HepG2 (cell line): ENCODE data around the gene SRSF10. TPM values are rescaled to one million over a fixed set of nuclear protein-coding genes. Genes with fewer than 3 reads are reported as not detected.

ENCODE experiments used
- JARID2 ChIP-seq: sonication (generic); formaldehyde crosslinking; IDR thresholded peaks from 2 replicates; pipeline ENCODE4 v1.8.1; 2023; ENCODE audit warnings: missing genetic modification reagents, inconsistent platforms; ENCODE audit not compliant: insufficient replicate concordance
- KAT2B ChIP-seq: fragments of 150-350 bp; IDR thresholded peaks from 2 replicates; pipeline ENCODE4 v1.6.1; 2014; ENCODE audit warnings: low read depth, low read length, borderline replicate concordance
- KDM5B ChIP-seq: sonication (generic); formaldehyde crosslinking; IDR thresholded peaks from 2 replicates; pipeline ENCODE4 v1.4.0; 2020; ENCODE audit warnings: missing genetic modification reagents, mild to moderate bottlenecking, borderline replicate concordance
- MTA1 ChIP-seq: sonication (generic); formaldehyde crosslinking; IDR thresholded peaks from 2 replicates; pipeline ENCODE4 v1.4.0; 2020; ENCODE audit warnings: missing genetic modification reagents, mild to moderate bottlenecking, borderline replicate concordance
- MTF2 ChIP-seq: sonication (generic); formaldehyde crosslinking; IDR thresholded peaks from 2 replicates; pipeline ENCODE4 v1.5.0; 2020; ENCODE audit warnings: missing genetic modification reagents, borderline replicate concordance
- NCOA2 ChIP-seq: sonication (generic); formaldehyde crosslinking; IDR thresholded peaks from 2 replicates; pipeline ENCODE4 v1.8.0; 2022; ENCODE audit warnings: inconsistent platforms
- NRL ChIP-seq: sonication (generic); formaldehyde crosslinking; IDR thresholded peaks from 2 replicates; pipeline ENCODE4 v1.5.0; 2020; ENCODE audit warnings: missing genetic modification reagents, mild to moderate bottlenecking, moderate library complexity, borderline replicate concordance
- SRY ChIP-seq: sonication (generic); formaldehyde crosslinking; IDR thresholded peaks from 2 replicates; pipeline ENCODE4 v1.8.0; 2022; ENCODE audit warnings: mild to moderate bottlenecking, missing genetic modification reagents
- TAF1 ChIP-seq: sonication (generic); formaldehyde crosslinking; IDR thresholded peaks from 2 replicates; pipeline ENCODE4 v1.4.0; 2020; ENCODE audit warnings: missing genetic modification reagents
- TCF12 ChIP-seq, 2 experiments: fragments of 450-650 bp in 1 of 2; sonication (generic) in 1 of 2; formaldehyde crosslinking in 1 of 2; IDR thresholded peaks; 2 replicates each; pipeline versions ENCODE4 v1.6.1 to v1.8.0; 2017 to 2022; ENCODE audit warnings: antibody characterized with exemption in 1 of 2, mild to moderate bottlenecking in 1 of 2, missing genetic modification reagents in 1 of 2, moderate library complexity in 1 of 2
- ZNF138 ChIP-seq: sonication (generic); formaldehyde crosslinking; IDR thresholded peaks from 2 replicates; pipeline ENCODE4 v1.5.0; 2020; ENCODE audit warnings: mild to moderate bottlenecking, low read depth, missing genetic modification reagents
- ZNF17 ChIP-seq: sonication (generic); formaldehyde crosslinking; IDR thresholded peaks from 2 replicates; pipeline ENCODE4 v1.5.0; 2020; ENCODE audit warnings: mild to moderate bottlenecking, missing genetic modification reagents
- ZNF335 ChIP-seq: sonication (generic); formaldehyde crosslinking; IDR thresholded peaks from 2 replicates; pipeline ENCODE4 v1.4.0; 2020; ENCODE audit warnings: missing genetic modification reagents
- ZNF747 ChIP-seq: sonication (generic); formaldehyde crosslinking; IDR thresholded peaks from 2 replicates; pipeline ENCODE4 v1.8.1; 2023; ENCODE audit warnings: missing genetic modification reagents, mild to moderate bottlenecking, borderline replicate concordance
- polyA plus RNA-seq, 8 experiments: library from polyadenylated mRNA; depleted of rRNA in 3 of 8; stranded (reverse) in 7 of 8; unstranded in 1 of 8; fragments of >200 nt; fragmentation: Illumina TruSeq in 4 of 8; extraction: Trizol in 4 of 8; gene quantifications; 2 replicates each; pipeline versions ENCODE4 v1.2.1 to v1.2.3, GENCODE V29; 2011 to 2016; ENCODE audit warnings: low read depth in 4 of 8, missing spikeins in 1 of 8, mixed read lengths in 1 of 8; ENCODE audit not compliant: insufficient read depth in 1 of 8
- total RNA-seq, 5 experiments: library from RNA; depleted of rRNA; stranded (reverse); fragments of >200 nt; fragmentation: Illumina TruSeq; extraction: Trizol; gene quantifications; 2 replicates each; pipeline ENCODE4 v1.2.3, GENCODE V29; 2016; ENCODE audit warnings: low read depth in 1 of 5
- TF ChIP-seq, protein P1 (sequence below): sonication (generic); formaldehyde crosslinking; IDR thresholded peaks from 2 replicates; pipeline ENCODE4 v1.5.0; 2020; ENCODE audit warnings: mild to moderate bottlenecking, missing genetic modification reagents, moderate library complexity
- TF ChIP-seq, protein P2 (sequence below): sonication (generic); formaldehyde crosslinking; IDR thresholded peaks from 2 replicates; pipeline ENCODE4 v1.4.0; 2020; ENCODE audit warnings: missing genetic modification reagents
- TF ChIP-seq, protein P3 (sequence below): sonication (generic); formaldehyde crosslinking; IDR thresholded peaks from 2 replicates; pipeline ENCODE4 v1.8.1; 2022; ENCODE audit warnings: low read depth, mild to moderate bottlenecking, missing genetic modification reagents

The SRSF10 gene
- total and polyA plus RNA-seq, 2 of the 13 experiments (the other 11 are each of a cell fraction or from before 2014, with no cell fraction given) = 126 to 186 TPM

DNA sequence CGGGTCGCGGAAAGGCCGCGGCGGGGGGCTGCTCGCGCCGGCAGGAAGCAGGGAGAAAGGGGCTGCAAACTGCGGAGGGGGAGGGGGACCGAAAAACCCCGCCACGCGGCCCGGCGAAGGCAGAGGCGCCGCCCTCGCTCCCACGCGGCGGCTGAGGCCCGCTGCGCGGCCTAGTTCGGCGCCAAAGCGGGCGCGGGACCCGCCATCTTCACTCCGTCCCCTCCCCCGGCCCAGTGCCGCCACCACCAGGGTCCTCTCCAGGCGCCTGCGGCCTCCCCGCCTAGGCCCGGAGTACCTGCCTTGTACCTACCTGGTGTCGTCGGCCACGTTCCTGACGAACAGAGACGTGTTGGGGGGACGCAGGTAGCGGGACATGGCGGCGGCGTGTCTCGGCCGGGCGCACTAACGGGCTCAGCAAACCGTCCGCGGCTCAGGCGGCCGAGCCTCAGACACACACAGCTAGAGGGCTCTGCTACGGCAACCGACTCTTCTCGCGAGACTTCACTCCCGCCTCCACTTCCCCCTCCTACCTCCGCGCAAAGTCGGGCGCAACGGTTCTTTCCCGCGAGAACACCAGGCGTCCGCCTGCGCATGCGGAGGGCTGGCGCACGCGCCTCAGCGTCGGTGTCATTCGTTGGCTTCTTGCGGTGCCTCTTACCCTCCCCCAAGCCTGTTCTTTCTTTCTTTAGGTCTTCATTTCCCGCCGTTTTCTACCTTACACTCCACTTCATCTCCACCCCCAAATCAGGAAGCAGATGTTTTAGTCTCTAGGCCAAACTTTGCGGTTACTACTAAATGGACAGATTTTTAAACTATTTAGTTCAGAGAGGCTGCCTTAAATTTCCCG, at the start of gene SRSF10 (continued):
- peak; percentile 84; the same call in 1 of the 2 replicates for TF ChIP-seq ZNF747 (CRISPR knock-in tag)
- TF ChIP-seq KDM5B (CRISPR knock-in tag) = peak; percentile 89
- no peak for TF ChIP-seq TCF12 (IDR thresholded peaks at IDR 0.05)
- peak; percentile 59; the same call in 1 of the 2 replicates for TF ChIP-seq TCF12 (CRISPR knock-in tag; IDR thresholded peaks at IDR 0.05)
- peak; percentile 91 for TF ChIP-seq NRL (CRISPR knock-in tag)
- peak; percentile 40; the same call in 1 of the 2 replicates for TF ChIP-seq MTA1 (CRISPR knock-in tag)
- TF ChIP-seq, protein P1, sequence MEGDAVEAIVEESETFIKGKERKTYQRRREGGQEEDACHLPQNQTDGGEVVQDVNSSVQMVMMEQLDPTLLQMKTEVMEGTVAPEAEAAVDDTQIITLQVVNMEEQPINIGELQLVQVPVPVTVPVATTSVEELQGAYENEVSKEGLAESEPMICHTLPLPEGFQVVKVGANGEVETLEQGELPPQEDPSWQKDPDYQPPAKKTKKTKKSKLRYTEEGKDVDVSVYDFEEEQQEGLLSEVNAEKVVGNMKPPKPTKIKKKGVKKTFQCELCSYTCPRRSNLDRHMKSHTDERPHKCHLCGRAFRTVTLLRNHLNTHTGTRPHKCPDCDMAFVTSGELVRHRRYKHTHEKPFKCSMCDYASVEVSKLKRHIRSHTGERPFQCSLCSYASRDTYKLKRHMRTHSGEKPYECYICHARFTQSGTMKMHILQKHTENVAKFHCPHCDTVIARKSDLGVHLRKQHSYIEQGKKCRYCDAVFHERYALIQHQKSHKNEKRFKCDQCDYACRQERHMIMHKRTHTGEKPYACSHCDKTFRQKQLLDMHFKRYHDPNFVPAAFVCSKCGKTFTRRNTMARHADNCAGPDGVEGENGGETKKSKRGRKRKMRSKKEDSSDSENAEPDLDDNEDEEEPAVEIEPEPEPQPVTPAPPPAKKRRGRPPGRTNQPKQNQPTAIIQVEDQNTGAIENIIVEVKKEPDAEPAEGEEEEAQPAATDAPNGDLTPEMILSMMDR = peak; percentile 76
- TF ChIP-seq SRY (CRISPR knock-in tag) = peak; percentile 82
- TF ChIP-seq KAT2B = no peak
- TF ChIP-seq JARID2 = no peak
- TF ChIP-seq ZNF17 (CRISPR knock-in tag) = no peak
- TF ChIP-seq NCOA2 = peak; percentile 46
- peak; percentile 94 for TF ChIP-seq TAF1 (CRISPR knock-in tag)
- TF ChIP-seq, protein P2, sequence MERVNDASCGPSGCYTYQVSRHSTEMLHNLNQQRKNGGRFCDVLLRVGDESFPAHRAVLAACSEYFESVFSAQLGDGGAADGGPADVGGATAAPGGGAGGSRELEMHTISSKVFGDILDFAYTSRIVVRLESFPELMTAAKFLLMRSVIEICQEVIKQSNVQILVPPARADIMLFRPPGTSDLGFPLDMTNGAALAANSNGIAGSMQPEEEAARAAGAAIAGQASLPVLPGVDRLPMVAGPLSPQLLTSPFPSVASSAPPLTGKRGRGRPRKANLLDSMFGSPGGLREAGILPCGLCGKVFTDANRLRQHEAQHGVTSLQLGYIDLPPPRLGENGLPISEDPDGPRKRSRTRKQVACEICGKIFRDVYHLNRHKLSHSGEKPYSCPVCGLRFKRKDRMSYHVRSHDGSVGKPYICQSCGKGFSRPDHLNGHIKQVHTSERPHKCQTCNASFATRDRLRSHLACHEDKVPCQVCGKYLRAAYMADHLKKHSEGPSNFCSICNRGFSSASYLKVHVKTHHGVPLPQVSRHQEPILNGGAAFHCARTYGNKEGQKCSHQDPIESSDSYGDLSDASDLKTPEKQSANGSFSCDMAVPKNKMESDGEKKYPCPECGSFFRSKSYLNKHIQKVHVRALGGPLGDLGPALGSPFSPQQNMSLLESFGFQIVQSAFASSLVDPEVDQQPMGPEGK = peak; percentile 33; the same call in 1 of the 2 replicates
- 0 out of 2 replicates have a peak, but pooled peaks have one; percentile 59 for TF ChIP-seq ZNF138 (CRISPR knock-in tag)
- TF ChIP-seq, protein P3, sequence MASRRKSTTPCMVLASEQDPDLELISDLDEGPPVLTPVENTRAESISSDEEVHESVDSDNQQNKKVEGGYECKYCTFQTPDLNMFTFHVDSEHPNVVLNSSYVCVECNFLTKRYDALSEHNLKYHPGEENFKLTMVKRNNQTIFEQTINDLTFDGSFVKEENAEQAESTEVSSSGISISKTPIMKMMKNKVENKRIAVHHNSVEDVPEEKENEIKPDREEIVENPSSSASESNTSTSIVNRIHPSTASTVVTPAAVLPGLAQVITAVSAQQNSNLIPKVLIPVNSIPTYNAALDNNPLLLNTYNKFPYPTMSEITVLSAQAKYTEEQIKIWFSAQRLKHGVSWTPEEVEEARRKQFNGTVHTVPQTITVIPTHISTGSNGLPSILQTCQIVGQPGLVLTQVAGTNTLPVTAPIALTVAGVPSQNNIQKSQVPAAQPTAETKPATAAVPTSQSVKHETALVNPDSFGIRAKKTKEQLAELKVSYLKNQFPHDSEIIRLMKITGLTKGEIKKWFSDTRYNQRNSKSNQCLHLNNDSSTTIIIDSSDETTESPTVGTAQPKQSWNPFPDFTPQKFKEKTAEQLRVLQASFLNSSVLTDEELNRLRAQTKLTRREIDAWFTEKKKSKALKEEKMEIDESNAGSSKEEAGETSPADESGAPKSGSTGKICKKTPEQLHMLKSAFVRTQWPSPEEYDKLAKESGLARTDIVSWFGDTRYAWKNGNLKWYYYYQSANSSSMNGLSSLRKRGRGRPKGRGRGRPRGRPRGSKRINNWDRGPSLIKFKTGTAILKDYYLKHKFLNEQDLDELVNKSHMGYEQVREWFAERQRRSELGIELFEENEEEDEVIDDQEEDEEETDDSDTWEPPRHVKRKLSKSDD (CRISPR knock-in tag) = peak; percentile 95
- TF ChIP-seq ZNF335 (CRISPR knock-in tag) = peak; percentile 56; the same call in 1 of the 2 replicates
- TF ChIP-seq MTF2 = peak; percentile 84
